Measurements from ENCODE around the gene SDK1. TPM values are rescaled to one million over a fixed set of nuclear protein-coding genes. Genes with fewer than 3 reads are reported as not detected.

The SDK1 gene
- total and polyA plus RNA-seq, 2 donors (not counting 3 experiments of a cell fraction or from before 2014, with no cell fraction given), result 1.6 to 3.9 TPM

- FAIRE-seq, result no peak
- no TSS peak for BruUV-seq (replicated peaks)
- dilution Hi-C loops (cut with MboI; ENCODE audit: extremely low pct_ligation_motif_present, low sequenced_read_pairs), result no loop called here
- no peaks in the 10 kb centered on the region for H4K20me1 ChIP-seq (replicated peaks; ENCODE audit: control insufficient read depth, extremely low read depth, insufficient read depth, low read length)
- TF ChIP-seq GATA2 (IDR thresholded peaks at IDR 0.05; ENCODE audit: insufficient read depth, insufficient read length, low read depth, low read length) (no peak), FOS (IDR thresholded peaks at IDR 0.05; ENCODE audit: borderline replicate concordance, insufficient read depth, low read length) (no peak), JUN (IDR thresholded peaks at IDR 0.05; ENCODE audit: borderline replicate concordance, insufficient read depth, insufficient read length, low read depth) (no peak), POLR2A (IDR thresholded peaks at IDR 0.05; ENCODE audit: low read depth, low read length) (no peak), EZH2 (IDR thresholded peaks at IDR 0.05; ENCODE audit: borderline replicate concordance, low read depth, low read length, severe bottlenecking) (no peak), POLR2AphosphoS5 (IDR thresholded peaks at IDR 0.05; ENCODE audit: insufficient read depth, low read depth, low read length) (no peak), MYC (IDR thresholded peaks at IDR 0.05; ENCODE audit: low read depth, low read length) (no peak)
- TF ChIP-seq, protein P1, sequence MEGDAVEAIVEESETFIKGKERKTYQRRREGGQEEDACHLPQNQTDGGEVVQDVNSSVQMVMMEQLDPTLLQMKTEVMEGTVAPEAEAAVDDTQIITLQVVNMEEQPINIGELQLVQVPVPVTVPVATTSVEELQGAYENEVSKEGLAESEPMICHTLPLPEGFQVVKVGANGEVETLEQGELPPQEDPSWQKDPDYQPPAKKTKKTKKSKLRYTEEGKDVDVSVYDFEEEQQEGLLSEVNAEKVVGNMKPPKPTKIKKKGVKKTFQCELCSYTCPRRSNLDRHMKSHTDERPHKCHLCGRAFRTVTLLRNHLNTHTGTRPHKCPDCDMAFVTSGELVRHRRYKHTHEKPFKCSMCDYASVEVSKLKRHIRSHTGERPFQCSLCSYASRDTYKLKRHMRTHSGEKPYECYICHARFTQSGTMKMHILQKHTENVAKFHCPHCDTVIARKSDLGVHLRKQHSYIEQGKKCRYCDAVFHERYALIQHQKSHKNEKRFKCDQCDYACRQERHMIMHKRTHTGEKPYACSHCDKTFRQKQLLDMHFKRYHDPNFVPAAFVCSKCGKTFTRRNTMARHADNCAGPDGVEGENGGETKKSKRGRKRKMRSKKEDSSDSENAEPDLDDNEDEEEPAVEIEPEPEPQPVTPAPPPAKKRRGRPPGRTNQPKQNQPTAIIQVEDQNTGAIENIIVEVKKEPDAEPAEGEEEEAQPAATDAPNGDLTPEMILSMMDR (IDR thresholded peaks at IDR 0.05; ENCODE audit: extremely low read depth in 1 of 2, insufficient read depth in 1 of 2, low read depth in 1 of 2, low read length in 2 of 2), result no peak
- TF ChIP-seq, protein P2, sequence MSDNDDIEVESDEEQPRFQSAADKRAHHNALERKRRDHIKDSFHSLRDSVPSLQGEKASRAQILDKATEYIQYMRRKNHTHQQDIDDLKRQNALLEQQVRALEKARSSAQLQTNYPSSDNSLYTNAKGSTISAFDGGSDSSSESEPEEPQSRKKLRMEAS (IDR thresholded peaks at IDR 0.05; ENCODE audit: insufficient read depth, insufficient read length), result no peak
- no peak overlapping the region for H3K4me3 ChIP-seq (replicated peaks in 1 of 3; ENCODE audit: insufficient read depth in 1 of 3, low read depth in 1 of 3, low read length in 3 of 3)
- no peak overlapping the region for H3K4me2 ChIP-seq (ENCODE audit: insufficient read depth, low read length)
- H3K79me2 ChIP-seq (ENCODE audit: control insufficient read depth, insufficient read depth, low read length), result no peaks in the 10 kb centered on the region
- no peaks in the 10 kb centered on the region for H3K27me3 ChIP-seq (ENCODE audit: control insufficient read depth in 2 of 2, insufficient read depth in 2 of 2, low read length in 2 of 2)
- no peaks in the 10 kb centered on the region for H3K9me1 ChIP-seq (replicated peaks; ENCODE audit: control insufficient read depth, extremely low read depth, insufficient read depth, low read length)
- no peak overlapping the region for H2AFZ ChIP-seq (ENCODE audit: low read depth, low read length)
- DNase-seq (ENCODE audit: low read depth, low spot score), result no peak
- no peaks in the 10 kb centered on the region for H3K36me3 ChIP-seq (ENCODE audit: control insufficient read depth in 2 of 2, extremely low read depth in 1 of 2, insufficient read depth in 2 of 2, low read length in 2 of 2)
- intact Hi-C loops (cut with micrococcal nuclease), result no loop called here
- H3K9ac ChIP-seq (replicated peaks; ENCODE audit: extremely low read depth, insufficient read depth, low read length), result no peak overlapping the region
- ChIA-PET POLR2A (no interaction called here), CTCF (no interaction called here)
- peaks cover 2% of the 10 kb centered on the region for H3K9me3 ChIP-seq (replicated peaks; ENCODE audit: control insufficient read depth, insufficient read depth, low read length)
- H3K27ac ChIP-seq (ENCODE audit: insufficient read depth, low read depth, low read length), result no peak overlapping the region
- no peaks in the 10 kb centered on the region for H3K4me1 ChIP-seq (ENCODE audit: control insufficient read depth, extremely low read depth, insufficient read depth, low read length)
Observed at GRCh38 chr7:4083513-4083912, 782.5 kb downstream of the SDK1 start.

Data from endothelial cell of umbilical vein (primary cell).